ENCODE measurements around the gene DCANP1.
"Not testable (repeated sequence)": the region's sequence is repeated elsewhere in the genome, so short reads cannot be mapped to it uniquely, and the experiment has no call there.

DCANP1 gene

GRCh38 chr5:135447298-135447929 is at the start of gene DCANP1:
Gene DCANP1, minus strand, starts transcription at chr5:135447348. Its CDS starts 240 bp downstream, at chr5:135447108.
- DNase-seq, result no peak

GRCh38 chr5:135495531-135495930 is 48.4 kb upstream of the DCANP1 start:
- DNase-seq, result not testable (repeated sequence)

GRCh38 chr5:135494196-135494595 is 47.0 kb upstream of the DCANP1 start:
- DNase-seq, result no peak

GRCh38 chr5:135493406-135494180 is 46.4 kb upstream of the DCANP1 start:
- DNase-seq, result no peak

- no peak for DNase-seq
Measured at GRCh38 chr5:135492319-135492626, 45.1 kb upstream of the DCANP1 start.

- DNase-seq, result peak; percentile 83
Measured at GRCh38 chr5:135491552-135492318, 44.6 kb upstream of the DCANP1 start.

GRCh38 chr5:135491038-135491551 is 43.9 kb upstream of the DCANP1 start:
- no peak for DNase-seq

GRCh38 chr5:135490245-135491037 is 43.3 kb upstream of the DCANP1 start:
- no peak for DNase-seq

GRCh38 chr5:135489466-135490244 is 42.5 kb upstream of the DCANP1 start:
- no peak for DNase-seq

GRCh38 chr5:135488727-135489465 is 41.7 kb upstream of the DCANP1 start:
- DNase-seq, result peak; percentile 67

GRCh38 chr5:135487839-135488514 is 40.8 kb upstream of the DCANP1 start:
- no peak for DNase-seq

- DNase-seq, result no peak
Measured at GRCh38 chr5:135487037-135487395, 39.9 kb upstream of the DCANP1 start.

GRCh38 chr5:135486131-135487036 is 39.2 kb upstream of the DCANP1 start:
- no peak for DNase-seq

- DNase-seq, result no peak
Measured at GRCh38 chr5:135484674-135485086, 37.5 kb upstream of the DCANP1 start.

- DNase-seq, result no peak
Measured at GRCh38 chr5:135483254-135483653, 36.1 kb upstream of the DCANP1 start.

GRCh38 chr5:135482381-135482933 is 35.3 kb upstream of the DCANP1 start:
- DNase-seq, result no peak

GRCh38 chr5:135481909-135482311 is 34.8 kb upstream of the DCANP1 start:
- DNase-seq, result no peak

- no peak for DNase-seq
Measured at GRCh38 chr5:135481387-135481786, 34.2 kb upstream of the DCANP1 start.

GRCh38 chr5:135480511-135480910 is 33.4 kb upstream of the DCANP1 start:
- no peak for DNase-seq

Measured in NCI-H1105 treated with DMSO at 0.1 percent for 48 hours (cell line).